ENCODE measurements around the gene TSACC. TPM values are rescaled to one million over a fixed set of nuclear protein-coding genes. Genes with fewer than 3 reads are reported as not detected.

TSACC gene
- total and polyA plus RNA-seq, 4 donors: 0.29 to 0.45 TPM; not detected in 2

DNA sequence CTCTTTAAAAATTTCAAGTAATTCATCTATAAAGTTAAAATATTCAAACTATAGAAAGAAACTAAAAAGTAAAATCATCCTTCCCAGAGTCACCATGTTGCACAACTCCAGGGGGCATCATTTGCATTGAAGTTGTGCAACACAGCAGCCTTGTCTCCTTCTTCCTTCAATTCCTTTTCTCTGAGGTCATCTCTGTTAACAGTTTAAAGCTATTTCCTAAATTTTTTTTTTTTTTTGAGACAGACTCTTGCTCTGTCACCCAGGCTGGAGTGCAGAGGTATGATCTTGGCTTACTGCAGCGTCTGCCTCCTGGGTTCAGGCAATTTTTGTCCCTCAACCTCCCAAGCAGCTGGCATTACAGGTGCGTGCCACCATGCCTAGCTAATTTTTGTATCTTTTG is 37.8 kb downstream of the TSACC start:
- no peak for DNase-seq
- TF ChIP-seq, protein P1, sequence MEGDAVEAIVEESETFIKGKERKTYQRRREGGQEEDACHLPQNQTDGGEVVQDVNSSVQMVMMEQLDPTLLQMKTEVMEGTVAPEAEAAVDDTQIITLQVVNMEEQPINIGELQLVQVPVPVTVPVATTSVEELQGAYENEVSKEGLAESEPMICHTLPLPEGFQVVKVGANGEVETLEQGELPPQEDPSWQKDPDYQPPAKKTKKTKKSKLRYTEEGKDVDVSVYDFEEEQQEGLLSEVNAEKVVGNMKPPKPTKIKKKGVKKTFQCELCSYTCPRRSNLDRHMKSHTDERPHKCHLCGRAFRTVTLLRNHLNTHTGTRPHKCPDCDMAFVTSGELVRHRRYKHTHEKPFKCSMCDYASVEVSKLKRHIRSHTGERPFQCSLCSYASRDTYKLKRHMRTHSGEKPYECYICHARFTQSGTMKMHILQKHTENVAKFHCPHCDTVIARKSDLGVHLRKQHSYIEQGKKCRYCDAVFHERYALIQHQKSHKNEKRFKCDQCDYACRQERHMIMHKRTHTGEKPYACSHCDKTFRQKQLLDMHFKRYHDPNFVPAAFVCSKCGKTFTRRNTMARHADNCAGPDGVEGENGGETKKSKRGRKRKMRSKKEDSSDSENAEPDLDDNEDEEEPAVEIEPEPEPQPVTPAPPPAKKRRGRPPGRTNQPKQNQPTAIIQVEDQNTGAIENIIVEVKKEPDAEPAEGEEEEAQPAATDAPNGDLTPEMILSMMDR (IDR thresholded peaks at IDR 0.05; ENCODE audit: control extremely low read depth, extremely low read depth): no peak

GRCh38 chr1:156376958-156377919 is 38.9 kb downstream of the TSACC start:
- Histone ChIP-seq H3K27me3 (ENCODE audit: control insufficient read depth in 3 of 3, insufficient read depth in 3 of 3, low read length in 2 of 3) (no peaks in the 10 kb centered on the region), H3K4me3 (no peak overlapping the region), H3K4me1 (ENCODE audit: control insufficient read depth in 5 of 5, insufficient read depth in 5 of 5, low read length in 5 of 5) (no peaks in the 10 kb centered on the region), H3K9me3 (ENCODE audit: control insufficient read depth in 4 of 4, insufficient read depth in 3 of 4, low read length in 3 of 4) (no peaks in the 10 kb centered on the region), H3K27ac (ENCODE audit: low read depth in 1 of 2, low read length in 1 of 2) (no peak overlapping the region), H3K36me3 (ENCODE audit: control insufficient read depth in 4 of 4, insufficient read depth in 4 of 4, low read length in 4 of 4) (no peaks in the 10 kb centered on the region), H3K9ac (ENCODE audit: insufficient read depth in 1 of 2, low read length in 2 of 2) (no peak overlapping the region)
- ATAC-seq (ENCODE audit: insufficient read depth, low FRiP score): no peak
- TF ChIP-seq, protein P1 (IDR thresholded peaks at IDR 0.05; ENCODE audit: control extremely low read depth, extremely low read depth): no peak
- no peak for DNase-seq
- WGBS, 2 donors: 73% methylated on average over 19 to 20 of the region's 20 CpGs

More for the DNA sequence above, 37.8 kb downstream of the TSACC start:
- Histone ChIP-seq H3K9ac (ENCODE audit: insufficient read depth in 1 of 2, low read length in 2 of 2) (no peak overlapping the region), H3K4me1 (ENCODE audit: control insufficient read depth in 5 of 5, insufficient read depth in 5 of 5, low read length in 5 of 5) (peaks cover 0 to 7% (median 0%) of the 10 kb centered on the region in 5 donors), H3K9me3 (ENCODE audit: control insufficient read depth in 4 of 4, insufficient read depth in 3 of 4, low read length in 3 of 4) (no peaks in the 10 kb centered on the region), H3K27ac (ENCODE audit: low read depth in 1 of 2, low read length in 1 of 2) (no peak overlapping the region), H3K4me3 (no peak overlapping the region), H3K27me3 (ENCODE audit: control insufficient read depth in 3 of 3, insufficient read depth in 3 of 3, low read length in 2 of 3) (no peaks in the 10 kb centered on the region), H3K36me3 (ENCODE audit: control insufficient read depth in 4 of 4, insufficient read depth in 4 of 4, low read length in 4 of 4) (no peaks in the 10 kb centered on the region)
- WGBS, 2 donors: 72 to 79% methylated on average over 2 of the region's 2 CpGs
- ATAC-seq (ENCODE audit: insufficient read depth, low FRiP score): no peak

DNA sequence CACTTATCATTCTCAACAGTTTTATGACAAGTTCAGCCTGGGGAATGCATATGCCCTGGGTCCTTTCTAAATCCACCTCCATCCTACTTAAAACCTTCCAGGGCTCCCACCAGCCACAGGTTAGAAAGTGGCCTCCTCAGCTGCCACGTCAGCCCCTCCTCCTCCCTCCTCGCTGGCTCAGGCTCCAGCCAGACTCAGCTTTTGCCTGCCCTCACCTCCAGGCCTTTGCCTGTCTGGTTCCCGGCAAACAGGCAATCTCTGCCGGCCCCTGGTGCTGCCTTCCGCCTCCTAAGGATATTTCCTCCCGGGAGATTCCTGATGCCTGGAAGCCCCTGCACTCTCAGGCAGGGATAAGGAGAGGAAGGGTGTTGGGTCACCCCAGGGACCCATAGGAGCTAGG is 40.2 kb downstream of the TSACC start:
- Histone ChIP-seq H3K9ac (ENCODE audit: insufficient read depth in 1 of 2, low read length in 2 of 2) (no peak overlapping the region), H3K4me1 (ENCODE audit: control insufficient read depth in 5 of 5, insufficient read depth in 5 of 5, low read length in 5 of 5) (no peaks in the 10 kb centered on the region), H3K4me3 (no peak overlapping the region), H3K27me3 (ENCODE audit: control insufficient read depth in 3 of 3, insufficient read depth in 3 of 3, low read length in 2 of 3) (no peaks in the 10 kb centered on the region), H3K36me3 (ENCODE audit: control insufficient read depth in 4 of 4, insufficient read depth in 4 of 4, low read length in 4 of 4) (no peaks in the 10 kb centered on the region), H3K27ac (ENCODE audit: low read depth in 1 of 2, low read length in 1 of 2) (no peak overlapping the region), H3K9me3 (ENCODE audit: control insufficient read depth in 4 of 4, insufficient read depth in 3 of 4, low read length in 3 of 4) (no peaks in the 10 kb centered on the region)
- TF ChIP-seq, protein P1 (IDR thresholded peaks at IDR 0.05; ENCODE audit: control extremely low read depth, extremely low read depth): no peak
- whole genome bisulfite sequencing, 2 donors: 85 to 90% methylated on average over 6 of the region's 6 CpGs
- no peak for DNase-seq
- ATAC-seq (ENCODE audit: insufficient read depth, low FRiP score): no peak

Measured in lung (tissue), 12 donors.